Adipocyte (in vitro differentiated cells): Measurements from ENCODE around the gene MAGEF1.

Experiments used
- DNase-seq: peaks from one replicate; pipeline ENCODE4 v3.0.0-alpha.2; 2015; ENCODE audit warnings: low read depth
- H3K27me3 ChIP-seq: replicated peaks from 2 replicates; pipeline ENCODE4 v1.7.0; 2013; ENCODE audit warnings: mild to moderate bottlenecking, low read length, moderate library complexity; ENCODE audit not compliant: control insufficient read depth, insufficient read depth
- H3K36me3 ChIP-seq: 2 replicates; pipeline ENCODE4 v1.7.0; 2013; ENCODE audit warnings: low read length, mild to moderate bottlenecking, moderate library complexity; ENCODE audit not compliant: control insufficient read depth, insufficient read depth, severe bottlenecking
- H3K4me1 ChIP-seq: 2 replicates; pipeline ENCODE4 v1.7.0; 2013; ENCODE audit warnings: mild to moderate bottlenecking, low read length, moderate library complexity; ENCODE audit not compliant: control insufficient read depth, insufficient read depth
- H3K4me3 ChIP-seq: 2 replicates; pipeline ENCODE4 v1.7.0; 2013; ENCODE audit warnings: mild to moderate bottlenecking, low read length, moderate library complexity
- H3K9ac ChIP-seq: 2 replicates; pipeline ENCODE4 v1.7.0; 2013; ENCODE audit warnings: mild to moderate bottlenecking, low read length, moderate library complexity
- H3K9me3 ChIP-seq: 2 replicates; pipeline ENCODE4 v1.7.0; 2013; ENCODE audit warnings: mild to moderate bottlenecking, low read length, moderate library complexity; ENCODE audit not compliant: control insufficient read depth

The MAGEF1 gene

GRCh38 chr3:184694133-184694665, 17.7 kb downstream of the MAGEF1 start:
- Histone ChIP-seq H3K9ac (no peak overlapping the region), H3K36me3 (no peaks in the 10 kb centered on the region), H3K4me3 (no peak overlapping the region), H3K4me1 (peaks cover 28% of the 10 kb centered on the region), H3K27me3 (no peaks in the 10 kb centered on the region), H3K9me3 (no peaks in the 10 kb centered on the region)
- DNase-seq, result no peak

GRCh38 chr3:184693011-184693975, 18.6 kb downstream of the MAGEF1 start:
- H3K9ac ChIP-seq, result no peak overlapping the region
- H3K9me3 ChIP-seq, result no peaks in the 10 kb centered on the region
- no peak for DNase-seq
- no peaks in the 10 kb centered on the region for H3K27me3 ChIP-seq
- no peak overlapping the region for H3K4me3 ChIP-seq
- no peaks in the 10 kb centered on the region for H3K36me3 ChIP-seq
- H3K4me1 ChIP-seq, result peaks cover 35% of the 10 kb centered on the region

GRCh38 chr3:184691397-184692231, 20.2 kb downstream of the MAGEF1 start:
- peak; percentile 60 for DNase-seq
- Histone ChIP-seq H3K27me3 (no peaks in the 10 kb centered on the region), H3K4me3 (peak overlapping the region; percentile 3), H3K36me3 (no peaks in the 10 kb centered on the region), H3K9ac (peak overlapping the region; percentile 52), H3K9me3 (no peaks in the 10 kb centered on the region), H3K4me1 (peaks cover 48% of the 10 kb centered on the region)

GRCh38 chr3:184690192-184690883, 21.5 kb downstream of the MAGEF1 start:
- Histone ChIP-seq H3K4me1 (peaks cover 53% of the 10 kb centered on the region), H3K27me3 (no peaks in the 10 kb centered on the region), H3K4me3 (no peak overlapping the region), H3K36me3 (no peaks in the 10 kb centered on the region), H3K9me3 (no peaks in the 10 kb centered on the region), H3K9ac (no peak overlapping the region)
- no peak for DNase-seq

- peaks cover 5% of the 10 kb centered on the region for H3K27me3 ChIP-seq
- H3K36me3 ChIP-seq, result no peaks in the 10 kb centered on the region
- DNase-seq, result no peak
- H3K9me3 ChIP-seq, result no peaks in the 10 kb centered on the region
- H3K4me1 ChIP-seq, result peaks cover 44% of the 10 kb centered on the region
- no peak overlapping the region for H3K4me3 ChIP-seq
- H3K9ac ChIP-seq, result no peak overlapping the region
Observed at GRCh38 chr3:184688882-184689271, 23.0 kb downstream of the MAGEF1 start.

- no peaks in the 10 kb centered on the region for H3K36me3 ChIP-seq
- no peak overlapping the region for H3K4me3 ChIP-seq
- DNase-seq, result peak; percentile 84
- peaks cover 41% of the 10 kb centered on the region for H3K4me1 ChIP-seq
- peaks cover 5% of the 10 kb centered on the region for H3K27me3 ChIP-seq
- peak overlapping the region; percentile 46 for H3K9ac ChIP-seq
- no peaks in the 10 kb centered on the region for H3K9me3 ChIP-seq
Observed at GRCh38 chr3:184688251-184688881, 23.5 kb downstream of the MAGEF1 start.

GRCh38 chr3:184687363-184688015, 24.4 kb downstream of the MAGEF1 start:
- Histone ChIP-seq H3K9me3 (no peaks in the 10 kb centered on the region), H3K27me3 (peaks cover 9% of the 10 kb centered on the region), H3K4me1 (peaks cover 41% of the 10 kb centered on the region), H3K4me3 (no peak overlapping the region), H3K36me3 (no peaks in the 10 kb centered on the region), H3K9ac (peak overlapping the region; percentile 35)
- DNase-seq, result no peak

GRCh38 chr3:184685646-184686045, 26.2 kb downstream of the MAGEF1 start:
- no peak overlapping the region for H3K4me3 ChIP-seq
- H3K9me3 ChIP-seq, result no peaks in the 10 kb centered on the region
- DNase-seq, result no peak

GRCh38 chr3:184685055-184685454, 26.8 kb downstream of the MAGEF1 start:
- no peak overlapping the region for H3K9ac ChIP-seq
- DNase-seq, result no peak
- H3K27me3 ChIP-seq, result peaks cover 9% of the 10 kb centered on the region
- peaks cover 26% of the 10 kb centered on the region for H3K4me1 ChIP-seq
- no peak overlapping the region for H3K4me3 ChIP-seq
- no peaks in the 10 kb centered on the region for H3K9me3 ChIP-seq
- H3K36me3 ChIP-seq, result no peaks in the 10 kb centered on the region

More at GRCh38 chr3:184685646-184686045, 26.2 kb downstream of the MAGEF1 start:
- Histone ChIP-seq H3K36me3 (no peaks in the 10 kb centered on the region), H3K9ac (no peak overlapping the region), H3K27me3 (peaks cover 9% of the 10 kb centered on the region), H3K4me1 (peaks cover 26% of the 10 kb centered on the region)

- Histone ChIP-seq H3K9me3 (no peaks in the 10 kb centered on the region), H3K4me3 (no peak overlapping the region), H3K4me1 (peaks cover 29% of the 10 kb centered on the region), H3K9ac (no peak overlapping the region), H3K27me3 (peaks cover 12% of the 10 kb centered on the region), H3K36me3 (no peaks in the 10 kb centered on the region)
- no peak for DNase-seq
Observed at GRCh38 chr3:184683900-184684560, 27.8 kb downstream of the MAGEF1 start.
